DMS79 (cell line): Measurements from ENCODE around the gene KCNK7.
"Not testable (repeated sequence)": the region's sequence is repeated elsewhere in the genome, so short reads cannot be mapped to it uniquely, and the experiment has no call there.

Experiments
- DNase-seq: peaks from one replicate; lab custom pipeline; 2025; lab: John Stamatoyannopoulos, UW

The KCNK7 gene, protein sequence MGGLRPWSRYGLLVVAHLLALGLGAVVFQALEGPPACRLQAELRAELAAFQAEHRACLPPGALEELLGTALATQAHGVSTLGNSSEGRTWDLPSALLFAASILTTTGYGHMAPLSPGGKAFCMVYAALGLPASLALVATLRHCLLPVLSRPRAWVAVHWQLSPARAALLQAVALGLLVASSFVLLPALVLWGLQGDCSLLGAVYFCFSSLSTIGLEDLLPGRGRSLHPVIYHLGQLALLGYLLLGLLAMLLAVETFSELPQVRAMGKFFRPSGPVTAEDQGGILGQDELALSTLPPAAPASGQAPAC

GRCh38 chr11:65595543-65596281, at the start of gene KCNK7:
Gene KCNK7 (minus strand): TSS chr11:65595800. CDS start chr11:65595772, 28 bp downstream.
- no peak for DNase-seq

- DNase-seq: no peak
These were observed 49.2 kb upstream of the KCNK7 start for GRCh38 chr11:65644837-65645236.

DNA sequence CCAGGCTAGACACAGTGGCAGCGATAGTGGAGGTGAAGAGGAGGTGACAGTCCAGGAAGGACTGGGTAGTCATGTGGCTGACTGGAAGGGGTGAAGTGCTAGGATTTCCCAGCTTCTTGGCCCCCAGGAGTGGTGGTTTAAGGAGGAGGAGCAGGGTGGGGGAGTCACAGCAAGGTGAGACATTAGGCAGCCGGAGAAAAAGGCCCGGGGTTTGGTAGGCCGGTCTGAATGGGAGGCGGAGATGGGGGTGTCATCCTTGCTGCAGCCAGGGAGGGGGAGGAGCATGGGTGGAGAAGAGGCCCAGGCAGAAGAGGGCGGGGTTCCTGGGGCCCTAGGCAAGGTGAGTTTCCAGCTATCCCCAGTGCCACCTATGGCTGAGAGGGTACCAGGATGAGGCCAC, 48.4 kb upstream of the KCNK7 start:
- DNase-seq: no peak

DNA sequence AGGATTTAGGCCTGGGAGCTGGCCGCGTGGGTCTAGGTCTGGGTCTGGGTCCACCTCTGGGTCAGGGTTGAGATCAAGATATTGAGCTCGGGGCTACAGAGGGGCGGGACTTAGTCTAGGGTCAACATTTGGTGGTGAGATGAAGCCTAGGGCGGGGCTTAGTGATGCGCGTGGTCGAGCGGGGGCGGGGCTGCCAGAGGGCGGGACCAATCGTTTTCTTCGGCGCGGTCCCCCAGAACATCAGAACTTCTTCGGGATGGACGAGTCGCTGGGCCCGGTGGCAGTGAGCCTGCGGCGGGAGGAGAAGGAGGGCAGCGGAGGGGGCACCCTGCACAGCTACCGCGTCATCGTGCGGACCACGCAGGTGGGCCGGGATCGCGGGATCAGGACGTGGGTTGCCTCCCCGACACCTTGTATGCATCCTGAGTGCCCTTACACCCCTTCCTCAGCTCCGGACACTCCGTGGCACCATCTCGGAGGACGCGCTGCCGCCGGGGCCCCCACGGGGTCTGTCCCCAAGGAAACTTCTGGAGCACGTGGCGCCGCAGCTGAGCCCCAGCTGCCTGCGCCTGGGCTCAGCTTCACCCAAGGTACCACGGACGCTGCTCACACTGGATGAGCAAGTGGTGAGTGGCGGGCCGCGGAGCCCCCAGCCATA, 46.5 kb upstream of the KCNK7 start:
- DNase-seq: no peak

DNA sequence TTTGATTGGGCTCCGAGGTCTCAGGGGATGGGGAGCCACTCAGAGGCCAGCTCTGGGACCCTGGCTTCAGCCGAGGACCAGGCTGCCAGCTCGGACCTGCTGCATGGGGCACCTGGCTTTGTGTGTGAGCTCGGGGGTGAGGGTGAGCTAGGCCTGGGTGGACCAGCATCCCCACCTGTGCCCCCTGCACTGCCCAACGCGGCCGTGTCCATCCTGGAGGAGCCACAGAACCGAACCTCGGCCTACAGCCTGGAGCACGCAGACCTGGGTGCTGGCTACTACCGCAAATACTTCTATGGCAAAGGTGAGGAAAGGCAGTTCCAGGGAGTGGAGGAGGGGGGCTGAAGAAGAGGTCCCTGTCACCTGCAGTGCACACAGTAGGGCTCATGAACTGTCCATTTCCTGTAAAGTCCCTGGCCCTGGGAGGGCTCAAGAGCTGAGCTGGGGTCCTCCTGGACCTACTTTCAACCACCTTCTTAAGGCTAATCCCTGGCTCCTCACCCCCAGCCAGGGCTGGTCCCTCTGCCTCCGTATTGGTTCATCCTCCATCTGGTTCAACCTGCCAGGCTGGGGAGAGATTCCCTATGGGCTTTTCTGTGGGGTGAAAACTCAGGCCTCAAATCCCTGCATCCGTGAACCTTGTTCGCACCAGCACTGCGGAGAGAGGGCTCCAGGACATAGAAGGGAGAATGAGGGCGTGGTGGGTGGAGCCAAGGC, 45.9 kb upstream of the KCNK7 start:
- DNase-seq: no peak

- no peak for DNase-seq
These were observed 45.1 kb upstream of the KCNK7 start for GRCh38 chr11:65640483-65641296.

- DNase-seq: no peak
These were observed 44.3 kb upstream of the KCNK7 start for GRCh38 chr11:65639623-65640482.

- DNase-seq: not testable (repeated sequence)
These were observed 43.6 kb upstream of the KCNK7 start for GRCh38 chr11:65639228-65639597.

- DNase-seq: peak; percentile 26
These were observed 42.3 kb upstream of the KCNK7 start, which contains the start of gene SIPA1 for GRCh38 chr11:65637794-65638419. Gene SIPA1 (plus strand): TSS chr11:65638101. CDS start chr11:65640922, 2,821 bp downstream.

- DNase-seq: no peak
These were observed 41.5 kb upstream of the KCNK7 start for GRCh38 chr11:65637032-65637557.

DNA sequence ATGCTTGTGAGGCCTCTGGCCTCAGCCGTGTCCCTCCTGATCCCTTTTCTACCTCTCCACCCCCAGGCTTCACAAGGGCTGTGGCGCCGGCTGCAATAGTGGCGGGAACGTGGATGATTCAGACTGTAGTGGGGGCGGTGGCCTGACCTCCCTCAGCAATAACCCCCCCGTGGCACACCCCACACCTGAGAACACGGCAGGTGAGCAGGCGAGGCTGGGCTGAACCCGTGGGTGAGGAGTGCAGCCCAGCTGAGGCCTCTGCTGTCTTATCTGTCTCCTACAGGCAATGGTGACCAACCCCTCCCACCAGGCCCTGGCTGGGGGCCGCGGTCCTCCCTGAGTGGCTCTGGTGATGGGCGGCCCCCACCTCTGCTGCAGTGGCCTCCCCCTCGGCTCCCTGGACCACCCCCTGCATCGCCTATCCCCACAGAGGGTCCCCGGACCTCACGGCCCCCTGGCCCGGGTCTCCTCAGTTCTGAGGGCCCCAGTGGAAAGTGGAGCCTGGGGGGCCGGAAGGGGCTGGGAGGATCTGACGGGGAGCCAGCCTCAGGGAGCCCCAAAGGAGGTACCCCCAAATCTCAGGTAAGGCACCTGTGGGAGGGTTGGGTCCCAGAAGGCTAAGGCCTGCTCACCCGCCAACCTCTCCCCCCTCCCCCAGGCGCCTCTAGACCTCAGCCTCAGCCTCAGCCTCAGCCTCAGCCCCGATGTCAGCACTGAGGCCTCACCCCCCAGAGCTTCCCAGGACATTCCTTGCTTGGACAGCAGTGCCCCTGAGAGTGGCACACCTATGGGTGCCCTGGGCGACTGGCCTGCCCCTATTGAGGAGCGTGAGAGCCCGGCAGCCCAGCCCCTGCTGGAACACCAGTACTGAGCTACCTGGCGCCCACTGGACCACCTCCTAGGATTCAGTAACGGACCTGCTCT, 40.8 kb upstream of the KCNK7 start:
- DNase-seq: no peak

DNA sequence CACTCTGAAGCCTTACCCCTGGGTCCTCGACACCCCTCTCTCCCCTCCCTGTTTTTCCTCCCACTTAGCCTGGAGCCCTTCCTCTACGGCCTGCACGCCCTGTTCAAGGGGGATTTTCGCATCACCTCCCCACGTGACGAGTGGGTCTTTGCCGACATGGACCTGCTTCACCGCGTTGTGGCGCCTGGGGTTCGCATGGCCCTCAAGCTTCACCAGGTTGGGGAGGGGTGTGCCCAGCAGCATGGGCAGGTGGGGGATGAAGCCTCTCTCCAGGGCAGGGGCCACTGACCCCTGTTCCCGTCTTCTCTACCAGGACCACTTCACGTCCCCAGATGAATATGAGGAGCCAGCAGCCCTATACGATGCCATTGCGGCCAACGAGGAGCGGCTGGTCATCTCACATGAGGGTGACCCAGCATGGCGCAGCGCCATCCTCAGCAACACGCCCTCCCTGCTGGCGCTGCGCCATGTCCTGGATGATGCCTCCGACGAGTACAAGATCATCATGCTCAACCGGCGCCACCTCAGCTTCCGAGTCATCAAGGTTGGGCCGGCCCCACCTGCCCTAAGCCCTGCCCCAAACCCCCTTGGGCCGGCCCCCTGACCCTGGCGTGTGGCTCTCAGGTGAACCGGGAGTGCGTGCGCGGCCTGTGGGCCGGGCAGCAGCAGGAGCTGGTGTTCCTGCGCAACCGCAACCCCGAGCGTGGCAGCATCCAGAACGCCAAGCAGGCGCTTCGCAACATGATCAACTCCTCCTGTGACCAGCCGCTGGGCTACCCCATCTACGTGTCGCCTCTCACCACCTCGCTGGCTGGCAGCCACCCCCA, 39.5 kb upstream of the KCNK7 start:
- no peak for DNase-seq

DNA sequence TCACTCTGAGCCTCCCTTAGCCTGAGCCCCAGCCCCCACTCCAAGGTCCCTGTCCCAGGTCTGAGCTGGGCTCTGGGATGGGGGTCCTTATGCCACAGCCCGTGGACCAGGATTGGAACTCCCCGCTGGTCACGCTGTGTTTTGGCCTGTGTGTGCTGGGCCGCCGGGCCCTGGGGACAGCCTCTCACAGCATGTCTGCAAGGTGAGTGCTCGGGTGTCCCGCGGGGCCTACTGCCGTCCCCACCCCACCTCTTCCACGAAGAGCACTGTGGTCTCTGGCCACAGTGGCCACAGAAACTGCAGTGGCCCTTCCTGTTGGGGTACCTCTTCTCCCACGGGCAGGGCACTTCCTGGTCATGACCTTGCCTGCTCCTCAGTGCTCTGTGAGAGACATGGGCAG, 38.8 kb upstream of the KCNK7 start:
- DNase-seq: no peak

DNA sequence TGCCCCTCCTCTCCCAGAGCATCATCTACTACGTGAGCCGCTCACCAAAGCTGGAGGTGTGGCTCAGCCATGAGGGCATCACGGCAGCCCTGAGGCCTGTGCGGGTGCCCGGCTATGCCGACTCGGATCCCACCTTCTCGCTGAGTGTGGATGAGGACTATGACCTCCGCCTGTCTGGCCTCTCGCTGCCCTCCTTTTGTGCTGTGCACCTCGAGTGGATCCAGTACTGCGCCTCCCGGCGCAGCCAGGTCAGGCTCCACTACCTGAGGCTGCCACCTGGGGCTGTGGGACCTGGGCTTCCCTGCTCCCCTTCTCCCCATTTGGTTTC, 38.5 kb upstream of the KCNK7 start:
- DNase-seq: no peak

- DNase-seq: no peak
These were observed 37.9 kb upstream of the KCNK7 start for GRCh38 chr11:65633390-65634108.

GRCh38 chr11:65630215-65630614, 34.6 kb upstream of the KCNK7 start:
- DNase-seq: no peak

- no peak for DNase-seq
These were observed 34.0 kb upstream of the KCNK7 start for GRCh38 chr11:65629579-65629978.
